ENCODE data around the gene HNRNPC. TPM values are rescaled to one million over a fixed set of nuclear protein-coding genes. Genes with fewer than 3 reads are reported as not detected.
A peak's percentile ranks its signal among the peaks of the same experiment; 100 is the strongest.

The HNRNPC gene
- total RNA-seq, 1 experiment from 2014 or later = 1,062 TPM

- Histone ChIP-seq H3K4me2 (ENCODE audit: insufficient read depth, insufficient read length, low read length) (no peak overlapping the region), H3K14ac (ENCODE audit: insufficient read depth, low read length) (no peak overlapping the region), H2BK5ac (ENCODE audit: insufficient read length, low read length) (no peak overlapping the region), H3K27ac (ENCODE audit: insufficient read length, low read depth, low read length) (no peak overlapping the region), H3K23me2 (ENCODE audit: insufficient read length, low read depth, low read length, poor library complexity, severe bottlenecking) (peaks cover 3% of the 10 kb centered on the region), H3K18ac (ENCODE audit: insufficient read length, low read depth, low read length) (no peak overlapping the region), H4K20me1 (ENCODE audit: control insufficient read depth, insufficient read depth, insufficient read length) (no peaks in the 10 kb centered on the region), H3K4ac (ENCODE audit: low read depth, low read length) (no peak overlapping the region), H3K9ac (ENCODE audit: extremely low read depth, insufficient read length, low read length) (no peak overlapping the region), H2AK5ac (ENCODE audit: insufficient read length, low read length) (no peak overlapping the region), H2BK15ac (ENCODE audit: low read depth, low read length) (no peak overlapping the region), H2BK12ac (ENCODE audit: insufficient read length, low read depth, low read length) (no peak overlapping the region), H3K27me3 (ENCODE audit: insufficient read depth, low read length) (no peaks in the 10 kb centered on the region), H3K9me3 (ENCODE audit: control insufficient read depth, low read depth, low read length) (no peaks in the 10 kb centered on the region), H4K91ac (ENCODE audit: insufficient read length, low read depth, low read length) (no peak overlapping the region), H2AFZ (ENCODE audit: low read length) (no peak overlapping the region), H3K23ac (ENCODE audit: insufficient read length, low read depth, low read length) (no peak overlapping the region), H4K8ac (replicated peaks; ENCODE audit: insufficient read length, low read depth, low read length) (no peak overlapping the region), H3K79me1 (ENCODE audit: insufficient read depth, low read depth, low read length, poor library complexity, severe bottlenecking) (no peaks in the 10 kb centered on the region), H3K56ac (ENCODE audit: insufficient read length, low read depth, low read length) (no peak overlapping the region), H4K5ac (ENCODE audit: insufficient read length, low read depth, low read length) (no peak overlapping the region), H2BK120ac (ENCODE audit: low read depth, low read length, poor library complexity, severe bottlenecking) (no peak overlapping the region), H2BK20ac (ENCODE audit: low read depth, low read length, poor library complexity, severe bottlenecking) (no peak overlapping the region), H3T11ph (ENCODE audit: low read length) (no peak overlapping the region), H3K79me2 (ENCODE audit: insufficient read depth, low read length) (no peaks in the 10 kb centered on the region), H3K4me1 (ENCODE audit: insufficient read depth, low read length) (0 out of 2 replicates have a peak, but pooled peaks cover 2% of the 10 kb centered on the region)
- Mint-ChIP-seq H3K36me3 (ENCODE audit: insufficient read depth in 1 of 3, low read depth in 3 of 3) (no peaks in the 10 kb centered on the region), H3K27ac (peak overlapping the region in 1 of 3 experiments; percentile 56; a peak in 1 of 7 replicates), H3K4me1 (peaks cover 26 to 30% of the 10 kb centered on the region in 2 experiments), H3K9me3 (no peaks in the 10 kb centered on the region), H3K4me3 (no peak overlapping the region), H3K27me3 (ENCODE audit: low read depth) (no peaks in the 10 kb centered on the region)
- no peak for TF ChIP-seq CTCF (conservative IDR thresholded peaks at IDR 0.05)
- no CpG with 5 or more reads among the region's 2 CpGs for WGBS (ENCODE audit: extremely low coverage, insufficient read length, low lambda C conversion rate)
- no peak for DNase-seq
Measured at GRCh38 chr14:21311614-21312013, 42.4 kb upstream of the HNRNPC start.

Data from H9 (cell line).